ENCODE measurements around the gene HLCS. TPM values are rescaled to one million over a fixed set of nuclear protein-coding genes. Genes with fewer than 3 reads are reported as not detected.

Gene HLCS
- total and polyA plus RNA-seq, 10 of the 15 experiments (the other 5 are each of a cell fraction or from before 2014, with no cell fraction given): 1.5 to 12.7 (median 9.6) TPM

DNA sequence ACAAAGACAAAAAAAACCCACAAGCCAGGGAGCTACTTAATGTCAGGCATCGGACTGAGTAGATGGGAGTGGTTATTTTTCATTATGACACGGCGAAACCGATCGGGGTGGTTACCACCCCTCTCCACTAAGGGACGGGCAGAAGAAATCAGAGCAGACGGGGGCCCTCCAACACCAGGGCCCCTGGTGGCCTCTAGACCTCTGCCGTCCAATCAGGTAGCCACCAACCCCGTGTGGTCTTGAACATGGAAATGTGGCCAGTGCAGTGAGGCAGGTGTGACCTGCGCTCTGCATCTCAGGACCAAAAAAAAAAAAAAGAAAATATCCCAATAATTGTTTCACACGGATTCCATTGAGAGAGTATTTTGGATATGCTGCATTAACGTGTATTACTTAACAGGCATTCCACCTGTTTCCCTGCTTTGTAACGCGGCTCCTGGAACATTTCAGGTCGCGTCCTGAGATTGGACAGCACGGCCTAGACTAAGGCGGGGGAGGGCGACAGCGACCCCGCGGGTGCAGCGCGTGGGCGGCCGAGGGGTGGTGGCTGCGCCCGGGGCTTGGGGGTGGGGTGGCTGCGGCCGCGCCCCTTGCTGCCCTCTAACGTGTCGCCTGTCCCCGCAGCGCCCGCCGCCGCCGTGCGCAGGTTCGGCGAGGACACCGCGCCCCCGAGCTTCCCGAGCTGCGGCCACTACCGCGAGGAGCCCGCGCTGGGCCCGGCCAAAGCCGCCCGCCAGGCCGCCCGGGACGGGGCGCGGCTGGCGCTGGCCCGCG lies 219.2 kb downstream of the HLCS start:
- Histone ChIP-seq H3K27me3 (replicated peaks in 1 of 2; ENCODE audit: control insufficient read depth in 2 of 2, insufficient read depth in 2 of 2, low read length in 1 of 2) (peaks cover 7 to 11% of the 10 kb centered on the region in 2 experiments), H2AFZ (ENCODE audit: control insufficient read depth, low read depth, low read length) (no peak overlapping the region), H3K4me3 (no peak overlapping the region), H3K4me2 (ENCODE audit: control insufficient read depth, insufficient read depth) (peak overlapping the region; percentile 11), H3K36me3 (ENCODE audit: control insufficient read depth in 2 of 2, insufficient read depth in 2 of 2, low read length in 1 of 2) (no peaks in the 10 kb centered on the region), H4K20me1 (ENCODE audit: control insufficient read depth, insufficient read depth) (no peaks in the 10 kb centered on the region), H3K9ac (ENCODE audit: control insufficient read depth, insufficient read depth, low read length) (no peak overlapping the region), H3K27ac (ENCODE audit: control insufficient read depth, insufficient read depth) (no peak overlapping the region), H3K4me1 (ENCODE audit: control insufficient read depth, insufficient read depth, low read length) (no peaks in the 10 kb centered on the region), H3K79me2 (ENCODE audit: control insufficient read depth, insufficient read depth, low read length) (no peaks in the 10 kb centered on the region), H3K9me3 (replicated peaks; ENCODE audit: control insufficient read depth, insufficient read depth, low read length) (no peaks in the 10 kb centered on the region)
- ATAC-seq (no peak), FAIRE-seq (no peak), DNase-seq (ENCODE audit: low read depth, low spot score) (no peak)
- ChIA-PET CTCF (no interaction called here), SMC1A (ENCODE audit: uncharacterized antibody, unreplicated experiment) (no interaction called here), RAD21 (ENCODE audit: unreplicated experiment) (no interaction called here), POLR2A (no interaction called here)
- no TSS peak for BruUV-seq (replicated peaks)
- in situ Hi-C loops (cut with MboI): no loop called here
- 1% methylated on average over 48 of the region's 62 CpGs for WGBS (ENCODE audit: insufficient coverage, insufficient replicate concordance, low lambda C conversion rate, missing lambda C conversion rate)
- intact Hi-C loops (cut with micrococcal nuclease; ENCODE audit: unreplicated experiment): no loop called here
- TF ChIP-seq EP300 (IDR thresholded peaks at IDR 0.05; ENCODE audit: borderline replicate concordance in 1 of 2, control insufficient read depth in 1 of 2, low read depth in 2 of 2, low read length in 2 of 2) (no peak), EGR1 (IDR thresholded peaks at IDR 0.05; ENCODE audit: borderline replicate concordance in 1 of 2, low read depth in 2 of 2, low read length in 2 of 2) (peak in 1 of 2 experiments; percentile 50; a peak in 1 of 3 replicates)

DNA sequence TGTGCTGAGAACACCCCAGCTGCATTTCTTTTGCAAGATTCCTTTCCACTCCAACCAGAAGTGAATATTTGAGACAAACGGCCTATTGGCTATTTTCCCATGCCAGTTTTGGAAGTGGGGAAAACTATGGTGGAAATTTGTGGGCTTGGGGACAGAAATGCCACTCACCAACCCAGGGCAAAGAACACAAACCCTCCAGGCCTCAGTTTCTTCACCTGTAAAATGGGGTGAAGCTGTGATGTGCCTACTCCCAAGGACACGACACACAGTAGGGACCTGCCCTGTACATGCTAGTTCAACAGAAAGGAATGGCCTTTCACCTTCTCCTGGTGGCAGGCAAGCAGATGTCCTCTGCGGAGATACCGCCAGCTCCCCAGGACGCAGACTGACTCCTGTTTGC lies 221.0 kb downstream of the HLCS start:
- POLR2A ChIA-PET: no interaction called here
- RAD21 ChIA-PET (ENCODE audit: unreplicated experiment): no interaction called here
- in situ Hi-C loops (cut with MboI) (no loop called here), intact Hi-C loops (cut with micrococcal nuclease; ENCODE audit: unreplicated experiment) (no loop called here)
- no peak for ATAC-seq
- TF ChIP-seq CBFB (IDR thresholded peaks at IDR 0.05; ENCODE audit: low read depth) (no peak), NR2C2 (IDR thresholded peaks at IDR 0.05; ENCODE audit: borderline replicate concordance, control insufficient read depth, insufficient read length, low read depth) (no peak), GABPA (IDR thresholded peaks at IDR 0.05; ENCODE audit: low read depth) (no peak), ATF7 (IDR thresholded peaks at IDR 0.05; ENCODE audit: low read depth) (no peak), YY1 (IDR thresholded peaks at IDR 0.05; ENCODE audit: low read depth, low read length) (no peak), SRF (IDR thresholded peaks at IDR 0.05; ENCODE audit: low read depth in 2 of 2, low read length in 2 of 2) (no peak)
- TF ChIP-seq, protein P1, sequence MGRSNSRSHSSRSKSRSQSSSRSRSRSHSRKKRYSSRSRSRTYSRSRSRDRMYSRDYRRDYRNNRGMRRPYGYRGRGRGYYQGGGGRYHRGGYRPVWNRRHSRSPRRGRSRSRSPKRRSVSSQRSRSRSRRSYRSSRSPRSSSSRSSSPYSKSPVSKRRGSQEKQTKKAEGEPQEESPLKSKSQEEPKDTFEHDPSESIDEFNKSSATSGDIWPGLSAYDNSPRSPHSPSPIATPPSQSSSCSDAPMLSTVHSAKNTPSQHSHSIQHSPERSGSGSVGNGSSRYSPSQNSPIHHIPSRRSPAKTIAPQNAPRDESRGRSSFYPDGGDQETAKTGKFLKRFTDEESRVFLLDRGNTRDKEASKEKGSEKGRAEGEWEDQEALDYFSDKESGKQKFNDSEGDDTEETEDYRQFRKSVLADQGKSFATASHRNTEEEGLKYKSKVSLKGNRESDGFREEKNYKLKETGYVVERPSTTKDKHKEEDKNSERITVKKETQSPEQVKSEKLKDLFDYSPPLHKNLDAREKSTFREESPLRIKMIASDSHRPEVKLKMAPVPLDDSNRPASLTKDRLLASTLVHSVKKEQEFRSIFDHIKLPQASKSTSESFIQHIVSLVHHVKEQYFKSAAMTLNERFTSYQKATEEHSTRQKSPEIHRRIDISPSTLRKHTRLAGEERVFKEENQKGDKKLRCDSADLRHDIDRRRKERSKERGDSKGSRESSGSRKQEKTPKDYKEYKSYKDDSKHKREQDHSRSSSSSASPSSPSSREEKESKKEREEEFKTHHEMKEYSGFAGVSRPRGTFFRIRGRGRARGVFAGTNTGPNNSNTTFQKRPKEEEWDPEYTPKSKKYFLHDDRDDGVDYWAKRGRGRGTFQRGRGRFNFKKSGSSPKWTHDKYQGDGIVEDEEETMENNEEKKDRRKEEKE (IDR thresholded peaks at IDR 0.05): no peak
- TF ChIP-seq, protein P2, sequence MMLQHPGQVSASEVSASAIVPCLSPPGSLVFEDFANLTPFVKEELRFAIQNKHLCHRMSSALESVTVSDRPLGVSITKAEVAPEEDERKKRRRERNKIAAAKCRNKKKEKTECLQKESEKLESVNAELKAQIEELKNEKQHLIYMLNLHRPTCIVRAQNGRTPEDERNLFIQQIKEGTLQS (IDR thresholded peaks at IDR 0.05; ENCODE audit: borderline replicate concordance, extremely low read depth, low read depth, low read length): no peak
- 60% methylated on average over 5 of the region's 5 CpGs for WGBS (ENCODE audit: insufficient coverage, insufficient replicate concordance, low lambda C conversion rate, missing lambda C conversion rate)
- Histone ChIP-seq H3K4me3 (no peak overlapping the region), H3K79me2 (ENCODE audit: control insufficient read depth, insufficient read depth, low read length) (no peaks in the 10 kb centered on the region), H3K4me1 (ENCODE audit: control insufficient read depth, insufficient read depth, low read length) (no peaks in the 10 kb centered on the region), H3K27ac (ENCODE audit: control insufficient read depth, insufficient read depth) (no peak overlapping the region), H2AFZ (ENCODE audit: control insufficient read depth, low read depth, low read length) (no peak overlapping the region), H3K9me3 (replicated peaks; ENCODE audit: control insufficient read depth, insufficient read depth, low read length) (no peaks in the 10 kb centered on the region), H3K27me3 (replicated peaks in 1 of 2; ENCODE audit: control insufficient read depth in 2 of 2, insufficient read depth in 2 of 2, low read length in 1 of 2) (peaks cover 7 to 13% of the 10 kb centered on the region in 2 experiments), H3K9ac (ENCODE audit: control insufficient read depth, insufficient read depth, low read length) (no peak overlapping the region), H3K4me2 (ENCODE audit: control insufficient read depth, insufficient read depth) (no peak overlapping the region), H3K36me3 (ENCODE audit: control insufficient read depth in 2 of 2, insufficient read depth in 2 of 2, low read length in 1 of 2) (no peaks in the 10 kb centered on the region), H4K20me1 (ENCODE audit: control insufficient read depth, insufficient read depth) (no peaks in the 10 kb centered on the region)
- SMC1A ChIA-PET (ENCODE audit: uncharacterized antibody, unreplicated experiment): no interaction called here
- DNase-seq (ENCODE audit: low read depth, low spot score): no peak
- no TSS peak for BruUV-seq (replicated peaks)
- CTCF ChIA-PET: no interaction called here
- no peak for FAIRE-seq

Data from GM12878 (cell line).